Subcutaneous adipose tissue (tissue), 4 donors: ENCODE results near the gene HOXD3. TPM values are rescaled to one million over a fixed set of nuclear protein-coding genes. Genes with fewer than 3 reads are reported as not detected.

Experiments used
- total RNA-seq, 4 donors: library from RNA; depleted of rRNA; stranded (reverse); fragments of >200 nt; gene quantifications; one replicate each; pipeline ENCODE4 v1.1.0, GENCODE V29; 2016
- TF ChIP-seq, protein P1 (sequence below): fragments of 450-650 bp; IDR thresholded peaks from one replicate; pipeline ENCODE4 v1.5.1; 2016; ENCODE audit warnings: low read depth, mild to moderate bottlenecking, control low read depth, antibody characterized with exemption, moderate library complexity

Gene HOXD3
- total RNA-seq, 4 donors from 2014 or later: 1.3 to 23.0 (median 3.6) TPM

DNA sequence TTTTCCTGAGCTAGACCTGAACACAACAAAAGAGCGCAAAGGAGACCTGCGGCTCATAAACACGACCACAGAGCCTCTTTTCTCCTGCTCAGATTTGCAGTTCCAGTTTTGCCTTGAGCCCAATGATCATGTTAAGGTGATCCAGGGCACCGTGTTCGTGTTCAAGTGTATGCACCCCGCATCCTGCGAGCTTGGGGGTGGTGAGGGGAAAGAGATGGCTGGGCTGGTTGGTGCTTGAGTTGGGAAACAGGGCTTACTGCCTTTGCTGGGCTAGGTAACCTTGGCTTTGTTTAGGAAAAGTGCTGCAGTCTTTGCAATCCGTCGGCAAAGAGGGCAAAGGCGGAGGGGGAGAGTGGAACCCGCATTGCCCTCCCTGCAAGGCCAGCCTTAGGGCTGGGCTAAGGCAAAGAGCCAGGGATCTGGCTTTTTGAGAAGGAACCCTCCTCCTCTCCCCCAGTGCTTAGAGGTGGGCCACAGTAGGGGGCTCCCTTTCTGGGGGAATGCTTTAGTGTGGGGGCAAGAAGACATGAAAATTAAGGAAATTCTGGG, 39.2 kb upstream of the HOXD3 start:
- TF ChIP-seq, protein P1, sequence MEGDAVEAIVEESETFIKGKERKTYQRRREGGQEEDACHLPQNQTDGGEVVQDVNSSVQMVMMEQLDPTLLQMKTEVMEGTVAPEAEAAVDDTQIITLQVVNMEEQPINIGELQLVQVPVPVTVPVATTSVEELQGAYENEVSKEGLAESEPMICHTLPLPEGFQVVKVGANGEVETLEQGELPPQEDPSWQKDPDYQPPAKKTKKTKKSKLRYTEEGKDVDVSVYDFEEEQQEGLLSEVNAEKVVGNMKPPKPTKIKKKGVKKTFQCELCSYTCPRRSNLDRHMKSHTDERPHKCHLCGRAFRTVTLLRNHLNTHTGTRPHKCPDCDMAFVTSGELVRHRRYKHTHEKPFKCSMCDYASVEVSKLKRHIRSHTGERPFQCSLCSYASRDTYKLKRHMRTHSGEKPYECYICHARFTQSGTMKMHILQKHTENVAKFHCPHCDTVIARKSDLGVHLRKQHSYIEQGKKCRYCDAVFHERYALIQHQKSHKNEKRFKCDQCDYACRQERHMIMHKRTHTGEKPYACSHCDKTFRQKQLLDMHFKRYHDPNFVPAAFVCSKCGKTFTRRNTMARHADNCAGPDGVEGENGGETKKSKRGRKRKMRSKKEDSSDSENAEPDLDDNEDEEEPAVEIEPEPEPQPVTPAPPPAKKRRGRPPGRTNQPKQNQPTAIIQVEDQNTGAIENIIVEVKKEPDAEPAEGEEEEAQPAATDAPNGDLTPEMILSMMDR: no peak

DNA sequence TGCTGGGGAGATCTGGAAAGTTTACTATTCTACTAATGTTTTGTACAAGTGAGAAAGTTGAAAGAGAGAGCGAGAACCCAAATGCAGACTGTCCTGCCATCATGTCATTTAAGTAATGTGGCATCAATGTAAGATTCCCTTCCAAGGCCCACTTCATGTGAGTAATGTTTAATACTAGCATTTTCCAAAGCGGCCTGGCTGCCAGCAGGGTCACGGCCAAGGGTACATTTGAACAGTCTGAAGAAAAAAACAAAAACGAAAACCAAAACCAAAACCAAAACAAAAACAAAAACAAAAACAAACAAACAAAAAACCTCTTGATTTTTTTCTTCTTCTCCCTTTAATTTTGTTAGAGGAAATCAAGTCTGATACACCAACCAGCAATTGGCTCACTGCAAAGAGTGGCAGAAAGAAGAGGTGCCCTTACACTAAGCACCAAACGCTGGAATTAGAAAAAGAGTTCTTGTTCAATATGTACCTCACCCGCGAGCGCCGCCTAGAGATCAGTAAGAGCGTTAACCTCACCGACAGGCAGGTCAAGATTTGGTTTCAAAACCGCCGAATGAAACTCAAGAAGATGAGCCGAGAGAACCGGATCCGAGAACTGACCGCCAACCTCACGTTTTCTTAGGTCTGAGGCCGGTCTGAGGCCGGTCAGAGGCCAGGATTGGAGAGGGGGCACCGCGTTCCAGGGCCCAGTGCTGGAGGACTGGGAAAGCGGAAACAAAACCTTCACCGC, 38.3 kb upstream of the HOXD3 start:
- TF ChIP-seq, protein P1: no peak

DNA sequence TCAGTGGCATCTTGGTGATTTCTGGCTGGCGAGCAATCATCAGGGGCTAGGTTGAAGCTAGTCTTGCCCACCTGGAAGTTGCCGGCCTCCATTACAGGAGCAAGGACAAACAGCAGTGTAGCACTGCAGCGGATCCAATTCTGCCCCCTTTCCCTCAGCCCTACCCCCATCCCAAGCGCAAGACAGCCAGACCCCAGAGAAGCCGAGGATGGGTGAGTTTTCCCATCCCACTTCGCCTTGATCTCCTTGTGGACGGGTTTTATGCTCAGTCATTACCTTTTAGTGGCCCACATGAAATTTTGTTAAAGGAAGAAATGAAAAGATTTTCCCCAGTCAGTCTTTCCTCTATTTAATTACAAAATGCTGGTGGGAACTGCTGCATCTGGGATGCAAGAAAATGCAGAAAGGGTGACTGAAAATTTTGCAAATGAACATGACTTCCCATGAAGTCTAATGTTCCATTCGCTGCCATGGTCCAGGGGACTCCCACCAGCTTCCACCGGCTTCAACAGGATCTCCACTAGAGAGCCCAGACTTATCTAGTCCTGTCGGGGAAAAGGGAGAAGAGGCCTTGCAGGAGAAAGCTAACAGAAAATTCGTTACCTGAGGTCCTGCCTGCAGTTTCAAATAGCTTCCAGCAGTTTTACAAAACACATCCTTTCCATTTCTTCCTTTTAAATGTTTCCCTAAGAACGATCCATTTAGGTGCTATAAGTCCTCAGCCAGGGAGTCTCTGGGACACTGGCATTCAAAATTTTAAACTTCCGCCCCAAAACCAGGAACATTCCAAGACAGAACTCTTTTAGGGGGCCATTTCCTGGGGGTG, 36.5 kb upstream of the HOXD3 start:
- TF ChIP-seq, protein P1: no peak

DNA sequence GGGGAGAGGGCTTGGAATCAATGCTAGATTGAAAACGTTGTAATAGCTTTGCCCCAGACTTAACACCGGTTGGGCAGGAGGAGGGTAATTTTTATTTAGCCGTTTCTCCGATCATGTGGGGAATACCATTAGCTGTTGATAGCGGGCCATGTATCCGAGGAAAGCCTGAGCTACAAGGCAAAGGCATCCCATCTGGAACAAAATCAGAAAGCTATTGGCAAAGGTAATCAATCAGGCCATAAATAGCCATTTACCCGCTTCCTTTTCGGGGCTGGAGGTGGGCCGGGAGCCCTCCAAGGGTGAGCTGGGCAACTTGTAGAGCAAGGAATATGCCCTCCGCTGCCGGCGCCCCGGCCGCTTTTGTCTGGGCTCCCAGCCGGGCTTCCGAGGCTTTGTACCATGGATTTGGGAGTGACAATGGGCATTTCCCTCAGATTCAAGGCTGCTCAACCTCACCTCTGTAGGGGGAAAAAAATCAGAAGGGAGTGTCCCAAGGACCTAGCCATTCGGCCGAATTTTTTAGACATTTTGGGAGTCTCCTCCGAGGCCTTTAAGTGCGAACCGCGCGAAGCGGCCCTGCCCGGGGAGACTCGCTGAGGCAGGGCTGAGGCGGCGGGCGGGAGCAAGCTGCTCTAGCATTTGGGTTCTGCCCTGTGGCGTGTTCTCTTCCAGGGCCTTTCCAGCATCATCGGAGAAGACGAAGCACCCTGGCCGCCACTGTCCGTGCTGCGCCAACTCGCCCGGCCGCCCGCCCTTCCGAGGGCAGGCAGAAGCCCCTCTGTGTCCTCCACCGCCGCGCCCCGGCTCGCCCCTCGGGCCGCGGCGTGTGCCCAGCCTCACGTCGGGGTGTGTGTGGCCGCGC, 35.7 kb upstream of the HOXD3 start:
- TF ChIP-seq, protein P1: no peak

DNA sequence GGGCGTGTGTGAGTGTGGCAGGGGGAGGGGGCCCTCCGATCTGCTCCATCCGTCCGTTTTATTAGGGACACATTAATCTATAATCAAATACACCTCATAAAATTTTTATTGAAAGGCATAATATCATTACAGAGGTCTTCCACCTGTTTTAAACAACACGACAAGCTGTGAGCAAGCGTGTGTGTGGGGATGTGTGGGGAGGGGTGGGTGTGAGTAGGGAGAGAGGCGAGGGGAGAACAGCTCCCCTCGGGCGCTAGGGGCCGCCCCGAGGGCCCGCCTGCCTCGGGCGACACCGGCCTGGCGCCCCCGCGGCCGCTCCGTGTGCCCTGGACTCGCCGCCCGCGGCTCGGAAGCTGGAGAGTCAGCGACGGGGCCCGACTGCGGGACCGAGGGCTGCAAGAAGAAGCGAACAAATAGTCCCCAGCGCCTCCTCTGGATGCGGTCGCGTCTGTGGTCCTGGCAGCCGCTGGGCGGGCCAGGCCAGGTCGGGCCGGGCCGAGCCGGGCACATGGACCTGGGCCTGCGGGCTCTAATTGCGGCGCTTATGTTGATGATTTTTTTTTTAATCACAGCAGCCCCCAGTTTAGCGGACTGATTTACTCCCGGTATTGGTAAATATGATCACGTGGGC, 34.9 kb upstream of the HOXD3 start:
- TF ChIP-seq, protein P1: no peak

DNA sequence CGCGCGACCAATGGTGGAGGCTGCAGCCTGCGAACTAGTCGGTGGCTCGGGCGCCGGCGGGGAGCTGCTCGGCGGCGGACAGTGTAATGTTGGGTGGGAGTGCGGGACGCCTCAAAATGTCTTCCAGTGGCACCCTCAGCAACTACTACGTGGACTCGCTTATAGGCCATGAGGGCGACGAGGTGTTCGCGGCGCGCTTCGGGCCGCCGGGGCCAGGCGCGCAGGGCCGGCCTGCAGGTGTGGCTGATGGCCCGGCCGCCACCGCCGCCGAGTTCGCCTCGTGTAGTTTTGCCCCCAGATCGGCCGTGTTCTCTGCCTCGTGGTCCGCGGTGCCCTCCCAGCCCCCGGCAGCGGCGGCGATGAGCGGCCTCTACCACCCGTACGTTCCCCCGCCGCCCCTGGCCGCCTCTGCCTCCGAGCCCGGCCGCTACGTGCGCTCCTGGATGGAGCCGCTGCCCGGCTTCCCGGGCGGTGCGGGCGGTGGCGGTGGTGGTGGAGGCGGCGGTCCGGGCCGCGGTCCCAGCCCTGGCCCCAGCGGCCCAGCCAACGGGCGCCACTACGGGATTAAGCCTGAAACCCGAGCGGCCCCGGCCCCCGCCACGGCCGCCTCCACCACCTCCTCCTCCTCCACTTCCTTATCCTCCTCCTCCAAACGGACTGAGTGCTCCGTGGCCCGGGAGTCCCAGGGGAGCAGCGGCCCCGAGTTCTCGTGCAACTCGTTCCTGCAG, 34.3 kb upstream of the HOXD3 start, which contains the start of gene HOXD9:
Gene HOXD9 (plus strand): TSS at position 37 of the 728 bp plus-strand sequence. CDS start 50 bp downstream, at position 87.
- TF ChIP-seq, protein P1: no peak
